IPS-18c (cell line): ENCODE data around the gene ADH7.

Experiments used
- H3K4me3 ChIP-seq: 2 replicates; pipeline ENCODE4 v1.7.0; 2013; ENCODE audit warnings: low read depth, mild to moderate bottlenecking, low read length, moderate library complexity; ENCODE audit not compliant: insufficient read depth
- H3K9me3 ChIP-seq: one replicate; pipeline ENCODE4 v1.6.1; 2013; ENCODE audit warnings: mild to moderate bottlenecking, low read length, moderate library complexity; ENCODE audit not compliant: control insufficient read depth, insufficient read depth

Gene ADH7

DNA sequence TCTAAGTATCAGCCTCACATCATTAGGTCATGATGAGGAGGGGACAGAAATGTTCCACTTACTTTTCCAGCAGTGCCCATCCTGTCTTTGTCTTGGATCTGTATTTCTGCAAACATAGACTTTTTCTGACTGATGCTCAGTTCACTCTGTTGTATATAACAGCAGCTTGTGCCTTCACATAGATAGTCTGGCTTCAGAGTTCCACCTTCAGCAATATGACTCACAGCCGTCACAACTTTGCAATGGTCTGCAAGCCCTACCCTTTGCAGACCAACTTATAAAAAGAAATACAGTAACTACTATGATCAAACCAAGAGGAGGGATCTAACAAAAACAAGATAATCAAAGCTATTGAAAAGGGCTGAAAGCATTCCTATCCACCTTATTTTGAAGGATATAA is at the start of gene ADH7:
TSS of gene ADH7 (minus strand) at position 189 of the 400 bp plus-strand sequence. CDS start at position 80, 109 bp downstream.
- Histone ChIP-seq H3K9me3 (no peaks in the 10 kb centered on the region), H3K4me3 (no peak within 1 kb of the TSS)

DNA sequence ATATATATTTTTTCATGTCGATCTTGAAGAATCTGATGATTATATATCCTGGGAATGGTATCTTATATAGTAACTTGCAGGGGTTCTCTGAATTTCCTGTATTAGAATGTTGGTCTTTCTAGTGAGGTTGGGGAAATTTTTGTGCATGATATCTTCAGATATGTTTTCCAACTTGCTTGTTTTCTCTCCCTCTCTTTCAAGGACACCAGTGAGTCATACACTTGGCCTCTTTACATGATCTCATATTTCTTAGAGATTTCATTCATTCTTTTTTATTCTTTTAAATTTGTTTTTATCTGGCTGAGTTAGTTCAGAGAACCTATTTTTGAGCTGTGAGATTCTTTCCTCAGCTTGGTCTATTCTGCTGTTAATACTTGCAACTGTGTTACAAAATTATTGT is 48.5 kb upstream of the ADH7 start:
- Histone ChIP-seq H3K4me3 (no peak overlapping the region), H3K9me3 (peaks cover 16% of the 10 kb centered on the region)

DNA sequence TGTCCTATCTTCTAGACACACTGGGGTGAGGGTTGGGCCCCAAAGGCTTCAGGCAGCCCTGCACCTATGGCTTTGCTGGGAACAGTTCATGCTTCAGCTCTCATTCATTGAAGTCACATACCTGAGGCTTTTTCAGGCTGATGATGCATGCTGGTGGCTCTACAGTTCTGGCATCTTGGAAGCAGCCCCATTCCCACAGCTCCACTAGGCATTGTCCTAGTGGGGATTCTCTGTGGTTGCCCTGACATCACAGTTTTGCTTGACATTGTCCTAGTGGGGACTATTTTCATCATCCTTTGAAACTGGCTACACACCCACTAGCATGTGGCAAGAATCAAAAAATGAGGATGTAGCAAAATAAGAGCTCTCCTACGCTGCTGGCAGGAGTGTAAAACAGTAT is 38.0 kb upstream of the ADH7 start:
- Histone ChIP-seq H3K4me3 (no peak overlapping the region), H3K9me3 (no peaks in the 10 kb centered on the region)

DNA sequence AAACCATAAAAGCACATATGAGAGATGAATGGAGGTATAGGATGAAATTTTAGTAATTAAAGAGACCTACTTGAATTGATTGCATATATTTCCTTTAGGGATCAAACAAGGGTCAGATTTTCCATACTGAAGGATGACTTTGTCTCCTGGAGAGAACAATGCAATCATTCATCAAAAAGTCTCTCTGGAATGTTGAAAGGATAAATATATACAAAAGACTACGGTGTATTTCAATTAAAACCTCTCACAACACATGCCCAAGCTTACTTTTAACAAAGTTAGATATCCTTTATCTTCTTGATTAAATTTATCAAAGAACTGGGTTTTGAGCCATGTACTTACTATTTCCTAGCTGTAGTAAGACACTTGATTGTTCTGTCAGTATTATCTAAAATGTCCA is 36.8 kb upstream of the ADH7 start:
- H3K9me3 ChIP-seq, result no peaks in the 10 kb centered on the region
- H3K4me3 ChIP-seq, result no peak overlapping the region

DNA sequence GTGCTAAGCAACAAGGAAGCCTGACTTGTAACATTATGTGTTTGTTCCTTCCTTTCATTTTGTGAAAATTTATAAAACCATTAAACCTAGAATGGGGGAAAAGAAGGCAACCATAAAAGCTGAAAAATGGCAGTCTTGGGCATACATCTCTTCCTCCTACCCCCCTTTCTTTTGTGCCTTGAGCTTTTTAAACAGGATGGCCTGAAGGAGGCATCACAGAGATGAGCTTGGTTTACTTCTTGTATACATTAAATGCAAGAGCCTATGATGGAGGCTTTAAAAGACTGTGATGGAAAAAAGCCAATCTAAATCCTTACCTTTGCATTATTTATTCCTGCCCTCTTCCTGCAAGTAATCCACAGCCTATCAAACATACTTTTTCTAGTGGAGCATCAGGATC is 36.2 kb upstream of the ADH7 start:
- Histone ChIP-seq H3K4me3 (no peak overlapping the region), H3K9me3 (no peaks in the 10 kb centered on the region)

DNA sequence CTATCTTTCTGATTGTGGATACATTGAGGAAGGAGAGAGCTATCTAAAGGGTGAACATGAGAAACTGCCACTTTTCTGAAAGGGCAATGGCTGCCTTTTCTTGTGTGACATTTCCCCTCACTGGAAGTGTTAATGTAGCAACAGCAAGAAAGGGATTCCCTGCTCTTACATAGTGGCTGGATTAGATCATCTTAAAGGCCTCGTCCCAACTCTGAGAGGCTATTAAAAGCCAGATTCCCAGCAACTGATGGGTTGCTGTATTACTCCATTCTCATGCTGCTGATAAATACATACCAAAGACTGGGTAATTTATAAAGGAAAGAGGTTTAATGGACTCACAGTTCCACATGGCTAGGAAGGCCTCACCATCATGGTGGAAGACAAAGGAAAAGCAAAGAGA is 33.7 kb upstream of the ADH7 start:
- H3K9me3 ChIP-seq, result no peaks in the 10 kb centered on the region
- H3K4me3 ChIP-seq, result no peak overlapping the region

DNA sequence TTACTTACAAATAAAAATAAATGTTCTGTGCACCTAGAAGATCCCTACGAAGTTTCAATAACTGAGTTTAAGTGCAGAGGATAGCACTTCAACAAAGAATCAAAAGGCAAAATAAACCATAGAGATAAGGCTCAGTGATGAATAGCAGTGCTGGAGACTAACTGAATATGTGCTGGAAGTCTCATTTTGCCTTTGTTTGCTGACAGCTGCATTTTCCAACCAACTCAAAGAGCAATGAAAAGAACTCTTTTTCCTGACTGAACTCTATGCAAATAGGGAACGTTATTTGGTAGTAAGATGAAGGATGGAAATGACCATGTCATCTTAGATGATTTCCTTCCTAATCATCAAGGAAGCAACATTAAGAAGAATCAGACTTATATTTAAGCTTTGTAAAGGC is 32.7 kb upstream of the ADH7 start:
- H3K9me3 ChIP-seq, result no peaks in the 10 kb centered on the region
- no peak overlapping the region for H3K4me3 ChIP-seq

DNA sequence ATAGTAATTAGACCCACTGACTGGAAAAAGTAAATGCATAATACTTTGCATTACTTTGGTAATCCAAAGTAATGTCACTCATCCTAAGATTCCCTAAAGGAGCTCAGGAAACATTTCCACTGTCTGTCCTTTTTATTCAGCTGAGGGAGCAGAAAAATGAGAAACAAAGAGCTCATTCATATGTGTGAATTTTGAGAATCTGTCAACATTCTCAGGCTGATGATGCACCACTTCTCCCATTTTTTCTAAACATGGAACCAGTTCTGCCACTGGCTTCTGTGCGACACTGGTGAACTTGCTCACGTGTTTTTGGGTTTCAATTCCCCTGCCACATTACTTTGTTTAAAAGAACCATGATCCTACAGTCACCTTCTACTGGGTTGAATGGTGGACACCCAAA is 28.4 kb upstream of the ADH7 start:
- no peaks in the 10 kb centered on the region for H3K9me3 ChIP-seq
- no peak overlapping the region for H3K4me3 ChIP-seq

DNA sequence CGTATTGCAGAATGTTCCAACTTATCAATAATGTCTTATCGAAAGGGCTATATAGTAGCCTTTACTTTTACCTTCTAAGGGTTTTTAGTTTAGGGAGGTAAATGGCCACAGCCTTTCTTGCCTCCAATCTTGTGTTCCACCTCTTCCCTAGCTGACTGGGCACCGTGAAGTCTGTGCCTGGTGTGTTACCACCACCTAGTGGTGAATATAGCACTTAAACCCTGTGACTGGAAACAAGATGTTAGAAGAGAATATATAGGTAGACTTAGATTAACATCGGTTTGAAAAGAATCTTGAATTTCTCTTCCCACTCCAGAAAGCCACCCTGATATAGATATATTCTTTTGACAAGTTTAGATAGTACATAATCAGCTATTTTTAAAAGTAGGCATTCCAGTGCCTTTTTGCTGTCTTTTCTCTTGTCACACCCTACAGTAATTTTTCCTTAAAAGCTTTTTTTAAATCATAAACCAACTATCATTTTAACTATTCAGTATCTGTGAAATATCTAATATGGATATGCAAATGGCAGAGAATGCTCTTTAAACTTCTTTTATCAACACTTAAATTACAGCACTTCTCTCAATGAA is 27.8 kb upstream of the ADH7 start:
- no peak overlapping the region for H3K4me3 ChIP-seq
- H3K9me3 ChIP-seq, result no peaks in the 10 kb centered on the region

DNA sequence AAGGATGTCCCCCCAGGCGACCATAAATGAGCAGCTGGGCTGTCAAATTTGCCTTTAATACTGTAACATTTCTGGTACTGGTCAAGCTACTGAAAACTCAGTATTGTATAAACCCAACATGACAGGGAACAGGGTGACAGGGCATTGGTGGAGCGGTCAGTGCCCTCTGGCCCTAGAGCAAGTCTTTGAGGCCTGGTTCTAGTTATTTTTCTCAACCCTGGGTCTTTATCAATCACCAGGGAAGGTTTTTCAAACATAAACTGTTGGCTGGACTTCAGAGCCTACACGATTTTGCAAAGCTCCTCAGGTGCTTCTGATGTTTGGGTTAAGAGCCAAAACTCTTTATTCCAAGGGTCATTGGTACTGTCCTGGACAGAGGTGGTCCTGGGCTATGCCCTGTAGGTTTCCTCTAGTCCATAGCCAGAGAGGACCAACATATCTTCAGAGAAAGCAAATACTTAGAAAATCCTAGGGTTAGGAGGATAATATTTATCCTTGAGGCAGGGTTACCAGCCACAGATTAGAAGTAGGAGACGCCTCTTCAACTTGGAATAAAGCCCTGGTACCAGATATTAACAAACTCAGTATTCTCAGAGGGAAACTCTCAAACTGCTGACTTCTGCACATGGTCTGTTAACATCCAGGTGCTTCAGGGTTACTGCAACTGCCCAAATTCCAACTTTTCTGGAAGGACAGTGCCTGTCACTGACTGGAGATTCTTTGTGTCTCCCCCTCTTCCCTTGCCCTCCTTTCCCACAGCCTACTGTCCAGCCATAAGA is 26.7 kb upstream of the ADH7 start:
- Histone ChIP-seq H3K9me3 (no peaks in the 10 kb centered on the region), H3K4me3 (no peak overlapping the region)

DNA sequence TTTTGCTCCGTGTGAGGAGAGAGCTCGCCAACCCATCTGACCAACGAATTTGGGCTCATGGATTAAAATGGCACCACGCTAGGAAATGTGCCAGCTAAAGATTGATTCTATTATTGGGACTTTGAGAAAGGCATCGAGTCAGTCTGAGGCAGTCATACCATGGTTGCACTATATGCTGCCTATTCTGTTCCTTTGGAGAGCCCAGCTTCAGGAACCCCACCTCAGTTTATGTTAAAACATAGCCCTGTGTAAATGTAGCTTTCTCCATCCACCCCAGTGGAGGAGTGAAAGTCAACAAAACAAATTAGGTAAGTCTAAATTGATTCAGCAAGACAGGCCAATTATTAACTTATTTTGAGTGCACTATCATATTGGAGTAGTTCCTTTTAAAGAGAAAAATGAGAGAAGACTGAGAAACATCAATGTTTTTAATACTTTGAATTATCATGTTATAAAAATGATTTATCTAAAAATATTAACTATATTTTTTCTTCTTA is 24.5 kb upstream of the ADH7 start:
- Histone ChIP-seq H3K4me3 (no peak overlapping the region), H3K9me3 (no peaks in the 10 kb centered on the region)

DNA sequence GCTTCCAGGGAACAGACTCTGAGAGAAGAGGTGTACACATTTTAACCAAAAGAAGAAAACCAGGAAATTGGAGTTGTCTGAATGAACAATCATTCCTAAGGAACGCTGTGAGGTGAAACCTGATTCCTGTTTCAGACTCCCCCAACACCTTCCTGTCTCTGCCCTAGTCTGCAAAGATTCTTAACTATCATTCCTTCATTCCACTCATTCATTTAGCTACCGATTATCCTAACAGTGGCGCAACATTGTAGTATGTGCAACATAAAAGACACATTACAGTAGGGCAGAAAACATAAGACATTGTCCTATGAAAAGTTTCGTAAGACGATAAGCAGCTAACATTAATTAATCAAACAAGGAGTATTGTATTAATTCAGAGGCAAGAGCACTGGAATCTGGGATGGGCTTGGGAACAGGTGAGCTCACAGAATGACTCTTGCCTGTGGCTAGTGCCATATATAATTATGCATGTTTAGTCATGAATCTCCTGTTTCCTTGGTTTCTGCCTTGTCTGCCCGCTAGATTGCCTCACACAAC is 23.8 kb upstream of the ADH7 start:
- no peaks in the 10 kb centered on the region for H3K9me3 ChIP-seq
- H3K4me3 ChIP-seq, result no peak overlapping the region

DNA sequence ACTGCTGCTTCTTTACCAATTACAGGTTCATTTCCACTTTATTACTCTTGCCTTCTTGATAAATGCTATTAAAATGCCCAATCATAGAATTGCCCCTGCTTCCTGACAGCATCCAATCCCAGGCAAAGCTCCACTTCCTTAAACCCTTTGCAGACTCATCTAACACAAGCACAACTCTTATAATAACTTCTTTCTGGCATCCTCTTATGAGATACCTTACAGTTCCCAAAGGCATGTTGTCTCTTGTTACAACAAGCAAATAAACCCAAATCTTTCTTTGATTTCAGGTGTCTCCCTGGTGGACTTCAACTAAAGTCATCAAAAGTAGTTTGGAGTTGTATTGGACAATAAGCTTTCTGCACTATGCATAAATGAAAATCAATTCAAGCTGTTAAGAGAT is 22.5 kb upstream of the ADH7 start:
- Histone ChIP-seq H3K9me3 (no peaks in the 10 kb centered on the region), H3K4me3 (no peak overlapping the region)

DNA sequence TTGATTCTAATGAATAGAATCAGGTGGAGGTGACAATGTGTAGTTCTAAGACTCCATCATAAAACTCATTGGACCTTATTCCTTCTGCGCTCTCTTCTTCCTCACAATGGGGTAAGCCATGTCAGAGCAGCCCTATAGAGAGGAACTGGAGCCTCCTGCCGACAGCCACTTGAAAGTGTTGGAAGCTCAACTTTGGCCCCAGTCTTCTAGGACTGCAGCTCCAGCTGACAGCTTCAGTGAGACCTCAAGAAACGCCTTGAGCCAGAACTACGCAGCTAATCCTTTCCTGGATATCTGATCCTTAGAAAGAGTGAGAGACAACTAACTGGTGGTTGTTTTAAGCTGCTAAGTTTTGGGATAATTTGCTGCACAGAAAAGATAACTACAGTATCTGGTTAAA is 22.1 kb upstream of the ADH7 start:
- Histone ChIP-seq H3K4me3 (no peak overlapping the region), H3K9me3 (no peaks in the 10 kb centered on the region)

DNA sequence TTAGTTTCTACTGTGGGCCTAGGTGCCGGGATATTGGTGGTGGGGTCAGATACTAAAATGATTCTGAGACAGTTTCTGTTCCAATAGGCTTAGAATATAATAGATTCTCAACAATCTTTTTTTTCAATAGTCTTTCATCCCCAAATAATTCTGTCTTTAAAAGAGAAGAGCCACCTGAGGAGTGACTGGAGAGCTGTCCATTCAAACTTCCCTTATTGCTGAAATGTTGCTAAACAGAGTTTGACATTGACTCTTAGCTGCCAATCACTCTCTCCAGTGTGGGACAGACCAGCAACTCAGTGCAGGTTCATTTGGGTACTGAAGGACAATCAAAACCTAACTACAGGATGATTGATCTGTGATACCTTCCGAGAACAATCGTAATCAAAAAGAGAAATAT is 12.4 kb upstream of the ADH7 start:
- Histone ChIP-seq H3K9me3 (no peaks in the 10 kb centered on the region), H3K4me3 (no peak overlapping the region)

DNA sequence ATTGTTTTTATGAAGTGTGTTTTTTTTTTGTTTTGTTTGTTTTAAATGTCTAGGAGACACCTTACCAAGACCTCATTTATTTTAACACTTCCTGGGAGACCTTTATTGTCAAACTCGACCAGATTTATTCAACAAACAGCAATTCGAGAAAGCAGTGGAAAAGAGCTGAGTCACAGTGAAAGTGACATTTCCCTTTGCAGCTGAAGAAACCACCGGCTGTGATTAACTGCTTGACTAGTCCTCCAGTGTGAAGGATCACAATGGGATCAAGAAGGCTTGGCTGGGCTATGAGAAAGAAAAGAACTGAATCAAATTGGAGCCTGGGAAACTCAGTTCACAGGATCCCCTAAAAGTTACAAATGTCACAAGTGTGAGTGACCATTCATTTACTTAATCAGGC is 11.9 kb upstream of the ADH7 start:
- Histone ChIP-seq H3K4me3 (no peak overlapping the region), H3K9me3 (no peaks in the 10 kb centered on the region)

DNA sequence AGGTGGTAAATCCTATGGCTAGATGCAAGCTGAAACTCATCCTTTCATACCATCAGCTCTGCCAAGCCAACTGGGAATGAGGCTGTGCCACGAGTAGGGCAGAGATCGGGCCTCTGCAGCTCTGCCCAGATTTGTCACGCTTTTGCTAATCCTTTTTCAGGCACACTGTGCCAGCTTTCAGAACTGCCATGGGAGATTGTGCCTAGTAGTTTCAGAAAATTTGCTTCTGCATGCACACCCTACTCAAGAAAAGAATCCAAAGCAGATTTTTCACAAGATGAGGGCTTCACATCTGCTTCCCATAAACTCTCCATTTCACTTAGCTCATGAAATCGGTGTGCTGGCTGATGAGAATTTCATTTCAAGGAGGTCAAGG is 3.3 kb upstream of the ADH7 start:
- Histone ChIP-seq H3K9me3 (no peaks in the 10 kb centered on the region), H3K4me3 (no peak overlapping the region)

DNA sequence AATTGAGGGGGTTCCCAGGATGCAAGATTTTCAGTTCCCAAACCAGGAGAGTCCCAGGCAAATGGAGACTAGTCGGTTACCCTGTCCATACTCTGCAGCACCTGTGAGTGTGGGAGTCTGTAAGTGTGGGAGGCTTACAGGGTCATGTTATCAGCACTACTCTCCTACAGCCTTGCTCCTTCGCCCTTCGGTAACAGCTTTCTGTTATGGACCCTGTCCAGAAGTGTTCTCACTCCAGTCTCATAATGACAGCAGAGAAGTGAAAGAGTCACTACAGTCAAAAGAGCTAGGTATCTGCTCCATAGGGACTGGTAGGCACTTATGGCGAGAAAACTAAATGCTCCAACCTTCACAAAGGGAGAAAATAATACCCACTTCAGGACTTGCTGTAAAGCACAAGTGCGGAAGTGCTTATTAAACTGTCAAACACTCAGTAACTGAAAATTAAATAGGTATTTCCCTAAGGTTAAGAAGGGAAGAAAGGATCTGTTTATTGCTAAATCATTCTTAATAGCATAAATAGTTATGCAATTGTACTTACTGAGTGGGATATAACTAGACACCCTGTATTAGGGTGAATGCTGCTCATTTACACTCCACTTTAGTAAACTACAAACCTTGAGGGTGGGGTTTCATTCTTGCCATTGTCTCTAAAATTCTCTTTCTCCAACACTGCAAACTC is 2.7 kb upstream of the ADH7 start:
- H3K4me3 ChIP-seq, result no peak overlapping the region
- H3K9me3 ChIP-seq, result no peaks in the 10 kb centered on the region
